ENCODE measurements around the gene ARHGEF7.
"Not testable (repeated sequence)": the region's sequence is repeated elsewhere in the genome, so short reads cannot be mapped to it uniquely, and the experiment has no call there.

ARHGEF7 gene

DNA sequence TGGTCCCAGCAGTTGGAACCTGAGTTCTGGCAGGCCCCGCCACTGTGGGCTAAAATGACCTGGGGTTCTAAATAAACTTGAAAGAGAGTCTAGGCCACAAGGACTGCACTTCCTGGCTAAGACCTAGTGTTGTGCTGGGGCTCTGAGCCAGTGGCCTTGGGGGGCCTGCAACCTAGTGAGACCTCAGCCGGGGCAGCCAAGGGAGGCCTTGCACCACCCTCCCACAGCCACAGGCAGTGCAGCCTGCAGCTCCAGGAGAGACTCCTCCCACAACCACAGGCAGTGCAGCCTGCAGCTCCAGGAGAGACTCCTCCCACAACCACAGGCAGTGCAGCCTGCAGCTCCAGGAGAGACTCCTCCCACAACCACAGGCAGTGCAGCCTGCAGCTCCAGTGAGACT is 142.8 kb downstream of the ARHGEF7 start:
- H3K27me3 ChIP-seq (ENCODE audit: control insufficient read depth in 1 of 2, insufficient read depth in 2 of 2, low read length in 2 of 2); H3K9me3 ChIP-seq (ENCODE audit: control insufficient read depth in 1 of 2, low read length in 2 of 2); H3K9ac ChIP-seq (ENCODE audit: low read depth in 1 of 2, low read length in 2 of 2); H3K27ac ChIP-seq (ENCODE audit: low read depth, low read length); H3K4me1 ChIP-seq (ENCODE audit: control insufficient read depth in 1 of 2, insufficient read depth in 2 of 2, low read length in 2 of 2); H3K4me3 ChIP-seq (ENCODE audit: low read depth in 1 of 2, low read length in 2 of 2): not testable (repeated sequence)
- peaks cover 38 to 44% of the 10 kb centered on the region in 2 donors for H3K36me3 ChIP-seq (ENCODE audit: control insufficient read depth in 1 of 2, insufficient read depth in 2 of 2, low read length in 2 of 2)

DNA sequence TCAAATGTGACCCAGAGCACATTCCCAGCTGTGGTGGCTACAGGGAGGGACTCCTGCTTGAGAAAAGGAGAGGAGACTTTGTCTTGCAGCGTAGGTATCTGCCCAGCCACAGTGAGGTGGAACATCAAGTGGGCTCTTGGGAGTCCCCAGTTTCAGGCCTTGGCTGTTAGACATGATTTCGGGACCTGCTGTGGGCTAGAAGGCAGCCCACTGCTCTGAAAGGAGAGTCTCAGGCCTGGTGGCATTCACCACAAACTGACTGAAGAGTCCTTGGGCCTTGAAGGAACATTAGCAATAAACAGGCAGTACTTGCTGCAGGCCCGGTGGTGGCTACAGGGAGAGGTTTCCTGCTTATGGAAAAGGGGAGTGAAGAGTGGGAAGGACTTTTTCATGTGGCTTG is 143.5 kb downstream of the ARHGEF7 start:
- H3K9ac ChIP-seq (ENCODE audit: low read depth in 1 of 2, low read length in 2 of 2) = no peak overlapping the region
- H3K27ac ChIP-seq (ENCODE audit: low read depth, low read length) = no peak overlapping the region
- H3K9me3 ChIP-seq (ENCODE audit: control insufficient read depth in 1 of 2, low read length in 2 of 2) = no peaks in the 10 kb centered on the region
- no peak overlapping the region for H3K4me3 ChIP-seq (ENCODE audit: low read depth in 1 of 2, low read length in 2 of 2)
- H3K36me3 ChIP-seq (ENCODE audit: control insufficient read depth in 1 of 2, insufficient read depth in 2 of 2, low read length in 2 of 2) = peaks cover 39 to 40% of the 10 kb centered on the region in 2 donors
- no peaks in the 10 kb centered on the region for H3K27me3 ChIP-seq (ENCODE audit: control insufficient read depth in 1 of 2, insufficient read depth in 2 of 2, low read length in 2 of 2)
- no peaks in the 10 kb centered on the region for H3K4me1 ChIP-seq (ENCODE audit: control insufficient read depth in 1 of 2, insufficient read depth in 2 of 2, low read length in 2 of 2)

DNA sequence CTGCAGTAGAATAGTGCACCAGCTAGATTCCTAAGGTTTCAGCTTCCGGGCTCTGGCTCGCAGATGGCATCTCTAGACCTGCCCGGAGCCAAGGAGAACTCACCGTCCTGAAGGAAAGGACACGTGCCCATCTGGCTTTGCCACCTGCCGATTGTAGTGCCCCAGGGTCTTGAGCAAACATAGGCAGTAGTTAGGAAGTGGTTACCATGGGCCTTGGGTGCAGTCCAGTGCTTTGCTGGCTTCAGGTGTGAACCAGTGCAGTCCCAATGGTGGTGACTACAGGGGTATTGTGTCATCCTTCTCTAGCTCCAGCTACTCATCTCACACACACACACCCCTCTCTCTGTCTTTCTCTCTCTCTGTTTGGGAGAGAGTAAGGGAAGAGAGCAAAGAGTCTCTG is 143.9 kb downstream of the ARHGEF7 start:
- Histone ChIP-seq H3K27me3 (ENCODE audit: control insufficient read depth in 1 of 2, insufficient read depth in 2 of 2, low read length in 2 of 2) (no peaks in the 10 kb centered on the region), H3K27ac (ENCODE audit: low read depth, low read length) (no peak overlapping the region), H3K36me3 (ENCODE audit: control insufficient read depth in 1 of 2, insufficient read depth in 2 of 2, low read length in 2 of 2) (peaks cover 36 to 37% of the 10 kb centered on the region in 2 donors), H3K9ac (ENCODE audit: low read depth in 1 of 2, low read length in 2 of 2) (no peak overlapping the region), H3K4me1 (ENCODE audit: control insufficient read depth in 1 of 2, insufficient read depth in 2 of 2, low read length in 2 of 2) (no peaks in the 10 kb centered on the region), H3K4me3 (ENCODE audit: low read depth in 1 of 2, low read length in 2 of 2) (no peak overlapping the region), H3K9me3 (ENCODE audit: control insufficient read depth in 1 of 2, low read length in 2 of 2) (no peaks in the 10 kb centered on the region)

DNA sequence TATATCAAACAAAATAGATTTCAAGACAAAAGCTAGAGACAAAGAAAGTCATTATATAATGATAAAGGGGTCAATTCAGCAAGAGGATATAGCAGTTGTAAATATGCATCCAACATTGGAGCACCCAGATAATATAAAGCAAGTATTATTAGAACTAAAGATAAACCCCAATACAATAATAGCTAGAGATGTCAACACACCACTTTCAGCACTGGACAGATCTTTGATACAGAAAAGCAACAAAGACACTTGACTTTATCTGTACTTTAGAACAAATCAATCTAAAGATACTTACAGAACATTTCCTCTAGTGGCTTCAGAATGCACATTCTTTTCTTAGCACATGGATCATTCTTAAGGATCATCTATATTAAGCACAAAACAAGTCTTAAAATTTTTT is 146.2 kb downstream of the ARHGEF7 start:
- Histone ChIP-seq H3K4me3 (ENCODE audit: low read depth in 1 of 2, low read length in 2 of 2) (no peak overlapping the region), H3K4me1 (ENCODE audit: control insufficient read depth in 1 of 2, insufficient read depth in 2 of 2, low read length in 2 of 2) (no peaks in the 10 kb centered on the region), H3K9ac (ENCODE audit: low read depth in 1 of 2, low read length in 2 of 2) (no peak overlapping the region), H3K27me3 (ENCODE audit: control insufficient read depth in 1 of 2, insufficient read depth in 2 of 2, low read length in 2 of 2) (no peaks in the 10 kb centered on the region), H3K27ac (ENCODE audit: low read depth, low read length) (no peak overlapping the region), H3K36me3 (ENCODE audit: control insufficient read depth in 1 of 2, insufficient read depth in 2 of 2, low read length in 2 of 2) (peaks cover 27 to 37% of the 10 kb centered on the region in 2 donors), H3K9me3 (ENCODE audit: control insufficient read depth in 1 of 2, low read length in 2 of 2) (no peaks in the 10 kb centered on the region)

DNA sequence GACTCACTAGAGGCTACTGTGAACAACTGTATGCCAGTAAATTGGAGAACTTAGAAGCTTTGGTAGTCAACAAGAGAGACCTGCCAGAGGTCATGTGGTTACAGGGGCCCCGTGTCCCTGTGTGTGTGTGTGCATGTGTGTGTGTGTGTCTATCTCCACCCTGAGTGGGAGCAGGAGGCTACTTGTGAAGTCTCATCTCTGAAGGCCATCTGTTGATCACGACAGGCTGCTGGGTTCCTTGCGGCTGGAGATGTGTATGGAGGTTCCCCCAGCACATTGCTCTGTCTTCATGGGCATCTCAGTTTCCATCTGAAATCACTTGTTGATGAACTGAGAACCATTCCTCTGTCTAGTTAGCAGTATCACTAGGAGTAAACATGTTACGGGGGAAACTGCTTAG is 147.2 kb downstream of the ARHGEF7 start:
- H3K27me3 ChIP-seq (ENCODE audit: control insufficient read depth in 1 of 2, insufficient read depth in 2 of 2, low read length in 2 of 2) = no peaks in the 10 kb centered on the region
- no peak overlapping the region for H3K9ac ChIP-seq (ENCODE audit: low read depth in 1 of 2, low read length in 2 of 2)

DNA sequence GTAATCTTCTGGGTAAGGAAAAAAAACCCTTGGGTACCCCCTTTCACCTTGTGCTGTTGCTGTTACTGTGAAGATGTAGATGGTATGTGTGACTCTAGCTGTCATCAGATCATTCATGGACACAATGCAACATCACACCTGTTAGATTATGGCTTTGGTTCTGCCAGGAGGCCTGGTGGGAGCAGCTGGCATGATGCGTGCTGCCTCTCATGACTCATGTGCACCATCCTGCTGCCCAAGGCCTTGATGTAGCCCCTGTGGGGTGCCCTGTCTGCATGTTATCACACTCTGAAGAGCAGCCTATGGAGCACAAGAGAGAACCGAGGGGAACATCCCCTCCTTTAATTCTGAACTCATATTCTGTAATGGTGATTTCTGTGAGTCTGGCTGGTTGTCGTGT is 147.6 kb downstream of the ARHGEF7 start:
- Histone ChIP-seq H3K36me3 (ENCODE audit: control insufficient read depth in 1 of 2, insufficient read depth in 2 of 2, low read length in 2 of 2) (peaks cover 27 to 48% of the 10 kb centered on the region in 2 donors), H3K4me3 (ENCODE audit: low read depth in 1 of 2, low read length in 2 of 2) (no peak overlapping the region), H3K9ac (ENCODE audit: low read depth in 1 of 2, low read length in 2 of 2) (no peak overlapping the region), H3K4me1 (ENCODE audit: control insufficient read depth in 1 of 2, insufficient read depth in 2 of 2, low read length in 2 of 2) (no peaks in the 10 kb centered on the region), H3K27me3 (ENCODE audit: control insufficient read depth in 1 of 2, insufficient read depth in 2 of 2, low read length in 2 of 2) (no peaks in the 10 kb centered on the region), H3K9me3 (ENCODE audit: control insufficient read depth in 1 of 2, low read length in 2 of 2) (no peaks in the 10 kb centered on the region), H3K27ac (ENCODE audit: low read depth, low read length) (no peak overlapping the region)

More for the DNA sequence above, 147.2 kb downstream of the ARHGEF7 start:
- Histone ChIP-seq H3K4me3 (ENCODE audit: low read depth in 1 of 2, low read length in 2 of 2) (no peak overlapping the region), H3K9me3 (ENCODE audit: control insufficient read depth in 1 of 2, low read length in 2 of 2) (no peaks in the 10 kb centered on the region), H3K27ac (ENCODE audit: low read depth, low read length) (no peak overlapping the region), H3K4me1 (ENCODE audit: control insufficient read depth in 1 of 2, insufficient read depth in 2 of 2, low read length in 2 of 2) (no peaks in the 10 kb centered on the region), H3K36me3 (ENCODE audit: control insufficient read depth in 1 of 2, insufficient read depth in 2 of 2, low read length in 2 of 2) (peaks cover 26 to 46% of the 10 kb centered on the region in 2 donors)

DNA sequence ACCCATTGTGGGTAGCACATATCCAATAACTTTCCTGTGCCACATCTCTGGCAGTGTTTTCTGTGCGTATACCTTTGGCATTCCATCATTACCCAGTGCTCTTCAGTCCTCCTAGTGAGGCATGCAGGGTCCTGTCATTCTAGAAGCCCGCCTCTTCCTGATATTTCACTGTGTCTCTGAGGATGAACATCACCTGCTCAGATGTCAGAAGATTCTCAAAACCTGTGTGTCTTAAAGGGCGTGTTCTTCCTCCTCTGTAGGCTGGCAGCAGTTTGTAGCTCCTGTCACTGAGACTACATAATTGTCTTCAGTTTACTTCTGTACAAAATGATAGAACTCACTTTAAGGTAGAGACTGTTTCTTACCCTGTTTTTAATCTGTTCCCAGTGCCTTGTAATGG is 148.5 kb downstream of the ARHGEF7 start:
- H3K9me3 ChIP-seq (ENCODE audit: control insufficient read depth in 1 of 2, low read length in 2 of 2) = no peaks in the 10 kb centered on the region
- H3K4me3 ChIP-seq (ENCODE audit: low read depth in 1 of 2, low read length in 2 of 2) = no peak overlapping the region
- no peak overlapping the region for H3K27ac ChIP-seq (ENCODE audit: low read depth, low read length)
- no peaks in the 10 kb centered on the region for H3K27me3 ChIP-seq (ENCODE audit: control insufficient read depth in 1 of 2, insufficient read depth in 2 of 2, low read length in 2 of 2)
- H3K9ac ChIP-seq (ENCODE audit: low read depth in 1 of 2, low read length in 2 of 2) = no peak overlapping the region
- H3K4me1 ChIP-seq (ENCODE audit: control insufficient read depth in 1 of 2, insufficient read depth in 2 of 2, low read length in 2 of 2) = no peaks in the 10 kb centered on the region
- H3K36me3 ChIP-seq (ENCODE audit: control insufficient read depth in 1 of 2, insufficient read depth in 2 of 2, low read length in 2 of 2) = peaks cover 21 to 47% of the 10 kb centered on the region in 2 donors

DNA sequence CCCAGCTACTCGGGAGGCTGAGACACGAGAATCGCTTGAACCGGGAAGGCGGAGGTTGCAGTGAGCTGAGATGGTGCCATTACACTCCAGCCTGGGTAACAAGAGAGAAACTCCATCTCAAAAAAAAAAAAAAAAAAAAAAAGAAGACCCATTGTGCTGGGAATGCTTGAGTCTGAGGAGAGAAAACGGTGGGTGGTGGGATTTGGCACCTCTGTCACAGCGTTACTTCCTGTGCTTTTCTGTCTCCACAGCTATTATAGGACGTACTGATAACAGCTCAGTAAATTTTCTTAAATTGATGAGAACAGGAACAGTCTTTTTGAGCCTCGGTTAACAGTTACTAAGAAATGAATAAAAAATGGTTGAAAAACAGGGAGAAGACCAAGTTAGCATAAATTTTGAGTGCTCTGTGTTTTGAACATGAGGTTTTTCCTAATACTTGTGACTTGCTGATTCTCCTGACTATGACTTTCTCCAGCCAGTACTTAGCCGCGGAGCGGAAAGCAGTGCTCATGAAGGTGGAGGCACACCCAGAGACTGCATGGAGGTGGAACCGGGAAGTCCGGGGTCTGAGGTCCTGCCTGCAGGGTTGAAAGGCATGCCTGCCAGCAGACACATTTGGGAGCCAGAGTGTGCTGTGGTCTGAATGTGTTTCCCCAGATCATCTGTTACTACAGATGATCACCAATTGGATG is 150.0 kb downstream of the ARHGEF7 start:
- no peaks in the 10 kb centered on the region for H3K9me3 ChIP-seq (ENCODE audit: control insufficient read depth in 1 of 2, low read length in 2 of 2)
- no peak overlapping the region for H3K9ac ChIP-seq (ENCODE audit: low read depth in 1 of 2, low read length in 2 of 2)
- no peaks in the 10 kb centered on the region for H3K27me3 ChIP-seq (ENCODE audit: control insufficient read depth in 1 of 2, insufficient read depth in 2 of 2, low read length in 2 of 2)
- no peaks in the 10 kb centered on the region for H3K4me1 ChIP-seq (ENCODE audit: control insufficient read depth in 1 of 2, insufficient read depth in 2 of 2, low read length in 2 of 2)
- H3K27ac ChIP-seq (ENCODE audit: low read depth, low read length) = no peak overlapping the region
- no peak overlapping the region for H3K4me3 ChIP-seq (ENCODE audit: low read depth in 1 of 2, low read length in 2 of 2)
- H3K36me3 ChIP-seq (ENCODE audit: control insufficient read depth in 1 of 2, insufficient read depth in 2 of 2, low read length in 2 of 2) = peaks cover 12 to 52% of the 10 kb centered on the region in 2 donors

DNA sequence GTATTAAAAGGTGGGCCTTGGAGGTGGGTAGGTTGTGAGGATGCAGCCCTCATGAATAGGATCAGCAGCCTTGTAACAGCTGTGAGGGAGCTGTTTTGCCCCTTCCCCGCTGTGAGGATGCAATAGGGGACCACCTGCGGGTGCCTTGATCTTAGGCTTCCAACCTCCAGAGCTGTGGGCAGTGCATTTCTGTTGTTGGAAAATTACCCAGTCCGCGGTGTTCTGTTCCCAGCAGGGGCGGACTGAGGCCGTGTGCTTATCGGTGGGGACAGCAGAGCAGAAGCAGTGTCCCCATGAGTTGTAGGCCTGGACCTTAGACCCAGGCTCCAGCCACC is 150.6 kb downstream of the ARHGEF7 start:
- H3K36me3 ChIP-seq (ENCODE audit: control insufficient read depth in 1 of 2, insufficient read depth in 2 of 2, low read length in 2 of 2) = peaks cover 12 to 55% of the 10 kb centered on the region in 2 donors
- no peaks in the 10 kb centered on the region for H3K9me3 ChIP-seq (ENCODE audit: control insufficient read depth in 1 of 2, low read length in 2 of 2)
- no peak overlapping the region for H3K27ac ChIP-seq (ENCODE audit: low read depth, low read length)
- H3K4me3 ChIP-seq (ENCODE audit: low read depth in 1 of 2, low read length in 2 of 2) = no peak overlapping the region
- H3K9ac ChIP-seq (ENCODE audit: low read depth in 1 of 2, low read length in 2 of 2) = no peak overlapping the region
- H3K4me1 ChIP-seq (ENCODE audit: control insufficient read depth in 1 of 2, insufficient read depth in 2 of 2, low read length in 2 of 2) = no peaks in the 10 kb centered on the region
- H3K27me3 ChIP-seq (ENCODE audit: control insufficient read depth in 1 of 2, insufficient read depth in 2 of 2, low read length in 2 of 2) = no peaks in the 10 kb centered on the region

DNA sequence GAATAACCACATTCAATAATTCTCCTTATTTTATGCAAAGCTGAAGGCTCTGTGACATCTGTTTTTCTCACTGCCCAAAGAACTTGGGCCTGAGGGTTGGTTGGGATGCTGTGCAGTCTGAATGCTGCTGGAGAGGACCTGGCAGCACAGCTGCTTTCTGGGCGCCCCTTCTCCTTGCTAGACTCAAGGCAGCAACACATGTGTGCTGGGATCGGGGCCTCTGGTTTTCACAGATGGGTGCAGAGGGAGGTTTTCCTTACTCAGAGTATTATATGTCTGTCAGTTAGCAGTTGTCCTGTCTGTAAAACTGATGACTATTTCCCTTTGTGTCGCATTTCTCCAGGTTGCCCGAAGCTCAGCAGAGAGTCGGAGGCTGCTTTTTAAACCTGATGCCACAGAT is 152.1 kb downstream of the ARHGEF7 start:
- no peak overlapping the region for H3K4me3 ChIP-seq (ENCODE audit: low read depth in 1 of 2, low read length in 2 of 2)
- no peak overlapping the region for H3K9ac ChIP-seq (ENCODE audit: low read depth in 1 of 2, low read length in 2 of 2)
- no peak overlapping the region for H3K27ac ChIP-seq (ENCODE audit: low read depth, low read length)
- no peaks in the 10 kb centered on the region for H3K9me3 ChIP-seq (ENCODE audit: control insufficient read depth in 1 of 2, low read length in 2 of 2)
- peaks cover 16 to 63% of the 10 kb centered on the region in 2 donors for H3K36me3 ChIP-seq (ENCODE audit: control insufficient read depth in 1 of 2, insufficient read depth in 2 of 2, low read length in 2 of 2)
- H3K4me1 ChIP-seq (ENCODE audit: control insufficient read depth in 1 of 2, insufficient read depth in 2 of 2, low read length in 2 of 2) = no peaks in the 10 kb centered on the region
- H3K27me3 ChIP-seq (ENCODE audit: control insufficient read depth in 1 of 2, insufficient read depth in 2 of 2, low read length in 2 of 2) = no peaks in the 10 kb centered on the region

DNA sequence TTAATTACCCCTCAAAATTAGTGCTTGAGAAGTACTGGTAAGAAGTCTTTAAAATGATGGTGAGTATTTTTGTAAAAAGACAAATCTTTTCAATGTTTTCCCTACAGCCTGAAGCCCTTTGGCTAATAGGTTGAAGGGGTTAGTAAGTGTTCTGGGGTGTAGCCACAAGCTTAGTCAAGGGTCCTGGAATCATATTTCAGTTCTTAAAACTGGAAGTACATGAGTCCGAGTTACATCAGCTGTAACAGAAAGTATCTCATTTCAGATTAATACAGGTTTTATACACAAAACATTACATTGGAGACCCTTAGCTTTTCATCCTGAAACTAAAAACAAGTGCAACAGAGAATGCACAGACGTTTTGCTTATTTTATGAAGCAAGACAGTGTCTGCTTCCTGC is 152.7 kb downstream of the ARHGEF7 start:
- Histone ChIP-seq H3K9ac (ENCODE audit: low read depth in 1 of 2, low read length in 2 of 2) (no peak overlapping the region), H3K9me3 (ENCODE audit: control insufficient read depth in 1 of 2, low read length in 2 of 2) (no peaks in the 10 kb centered on the region), H3K36me3 (ENCODE audit: control insufficient read depth in 1 of 2, insufficient read depth in 2 of 2, low read length in 2 of 2) (peaks cover 16 to 64% of the 10 kb centered on the region in 2 donors), H3K27ac (ENCODE audit: low read depth, low read length) (no peak overlapping the region), H3K4me3 (ENCODE audit: low read depth in 1 of 2, low read length in 2 of 2) (no peak overlapping the region), H3K27me3 (ENCODE audit: control insufficient read depth in 1 of 2, insufficient read depth in 2 of 2, low read length in 2 of 2) (no peaks in the 10 kb centered on the region), H3K4me1 (ENCODE audit: control insufficient read depth in 1 of 2, insufficient read depth in 2 of 2, low read length in 2 of 2) (no peaks in the 10 kb centered on the region)
